B cell (primary cell): ENCODE results near the gene CRMP1.

ENCODE experiments used
- CTCF ChIP-seq: fragments of 200-600 bp; IDR thresholded peaks from one replicate; pipeline ENCODE4 v1.8.0; 2022; ENCODE audit warnings: antibody characterized with exemption, mild to moderate bottlenecking
- EZH2 ChIP-seq: IDR thresholded peaks from 2 replicates; pipeline ENCODE4 v1.6.1; 2012; ENCODE audit warnings: borderline replicate concordance, low read depth, mild to moderate bottlenecking, moderate library complexity, low read length; ENCODE audit not compliant: insufficient read depth, poor library complexity, severe bottlenecking

- TF ChIP-seq CTCF: no peak
- no peak for TF ChIP-seq EZH2
Observed at GRCh38 chr4:5798462-5798861, 94.4 kb downstream of the CRMP1 start.
